Right atrium auricular region (tissue), 2 donors: ENCODE results near the gene IFITM10. TPM values are rescaled to one million over a fixed set of nuclear protein-coding genes. Genes with fewer than 3 reads are reported as not detected.

Experiments
- DNase-seq: peaks from one replicate; pipeline ENCODE4 v3.0.0-alpha.2; 2019; ENCODE audit warnings: low spot score
- H3K27ac ChIP-seq, 2 donors: fragments of 200-600 bp; sonication (generic); 1 replicate in 1 of 2; 2 replicates in 1 of 2; pipeline ENCODE4 v1.5.1; 2016 to 2019
- H3K27me3 ChIP-seq, 2 donors: fragments of 200-600 bp; sonication (generic); one replicate each; pipeline versions ENCODE4 v1.5.1 to v1.6.0; 2017 to 2019
- H3K36me3 ChIP-seq: fragments of 200-600 bp; sonication (generic); one replicate; pipeline ENCODE4 v1.5.1; 2016
- H3K4me1 ChIP-seq, 2 donors: fragments of 200-600 bp; sonication (generic); one replicate each; pipeline versions ENCODE4 v1.5.1 to v1.6.0; 2017 to 2019
- H3K4me3 ChIP-seq, 2 donors: fragments of 200-600 bp; sonication (generic); 1 replicate in 1 of 2; 2 replicates in 1 of 2; pipeline ENCODE4 v1.5.1; 2017 to 2019; ENCODE audit warnings: mild to moderate bottlenecking in 1 of 2, moderate library complexity in 1 of 2
- H3K9me3 ChIP-seq, 2 donors: fragments of 200-600 bp; sonication (generic); one replicate each; pipeline ENCODE4 v1.5.1; 2019
- CTCF ChIP-seq, 2 donors: fragments of 200-600 bp; sonication (generic); IDR thresholded peaks; one replicate each; pipeline ENCODE4 v1.5.1; 2019; ENCODE audit warnings: antibody characterized with exemption in 2 of 2
- total RNA-seq, 2 donors: library from RNA; depleted of rRNA; stranded (reverse); fragments of >200 nt; gene quantifications; one replicate each; pipeline ENCODE4 v1.1.0, GENCODE V29; 2016

The IFITM10 gene
- total RNA-seq, 2 donors from 2014 or later = 0.37 to 0.47 TPM

GRCh38 chr11:1739576-1739975 lies 10.8 kb downstream of the IFITM10 start:
- H3K27me3 ChIP-seq = no peaks in the 10 kb centered on the region
- peaks cover 0 to 5% of the 10 kb centered on the region in 2 donors for H3K4me1 ChIP-seq
- H3K36me3 ChIP-seq = no peaks in the 10 kb centered on the region
- H3K9me3 ChIP-seq = peaks cover 6 to 16% of the 10 kb centered on the region in 2 donors
- no peak for TF ChIP-seq CTCF (IDR thresholded peaks at IDR 0.05)
- H3K4me3 ChIP-seq = no peak overlapping the region
- no peak overlapping the region for H3K27ac ChIP-seq
- no peak for DNase-seq

- Histone ChIP-seq H3K4me1 (no peaks in the 10 kb centered on the region), H3K27ac (no peak overlapping the region), H3K36me3 (no peaks in the 10 kb centered on the region), H3K9me3 (peaks cover 6 to 16% of the 10 kb centered on the region in 2 donors), H3K4me3 (no peak overlapping the region), H3K27me3 (no peaks in the 10 kb centered on the region)
- no peak for TF ChIP-seq CTCF (IDR thresholded peaks at IDR 0.05)
- no peak for DNase-seq
These were observed 12.0 kb downstream of the IFITM10 start for GRCh38 chr11:1738380-1738779.

- no peaks in the 10 kb centered on the region for H3K36me3 ChIP-seq
- H3K27ac ChIP-seq = no peak overlapping the region
- H3K9me3 ChIP-seq = peaks cover 6 to 16% of the 10 kb centered on the region in 2 donors
- TF ChIP-seq CTCF (IDR thresholded peaks at IDR 0.05) = no peak
- H3K27me3 ChIP-seq = no peaks in the 10 kb centered on the region
- no peak for DNase-seq
- H3K4me3 ChIP-seq = no peak overlapping the region
- H3K4me1 ChIP-seq = no peaks in the 10 kb centered on the region
These were observed 13.2 kb downstream of the IFITM10 start for GRCh38 chr11:1737080-1737757.

- TF ChIP-seq CTCF (IDR thresholded peaks at IDR 0.05) = no peak
- Histone ChIP-seq H3K4me1 (no peaks in the 10 kb centered on the region), H3K27me3 (no peaks in the 10 kb centered on the region), H3K9me3 (peaks cover 6 to 16% of the 10 kb centered on the region in 2 donors), H3K4me3 (no peak overlapping the region), H3K36me3 (no peaks in the 10 kb centered on the region), H3K27ac (no peak overlapping the region)
- DNase-seq = no peak
These were observed 13.9 kb downstream of the IFITM10 start for GRCh38 chr11:1736447-1736992.

GRCh38 chr11:1735271-1735670 lies 15.1 kb downstream of the IFITM10 start:
- H3K9me3 ChIP-seq = peaks cover 6 to 16% of the 10 kb centered on the region in 2 donors
- no peaks in the 10 kb centered on the region for H3K36me3 ChIP-seq
- H3K4me1 ChIP-seq = no peaks in the 10 kb centered on the region
- no peaks in the 10 kb centered on the region for H3K27me3 ChIP-seq
- no peak for DNase-seq
- no peak for TF ChIP-seq CTCF (IDR thresholded peaks at IDR 0.05)
- H3K4me3 ChIP-seq = no peak overlapping the region
- H3K27ac ChIP-seq = no peak overlapping the region
